Vagina (tissue), 2 donors: ENCODE measurements around the gene ARHGAP26. TPM values are rescaled to one million over a fixed set of nuclear protein-coding genes. Genes with fewer than 3 reads are reported as not detected.

Source experiments
- DNase-seq, 2 donors: peaks; one replicate each; pipeline ENCODE4 v3.0.0-alpha.2; 2017; ENCODE audit errors: extremely low spot score in 2 of 2
- H3K27ac ChIP-seq: fragments of 200-600 bp; sonication (generic); one replicate; pipeline ENCODE4 v1.5.1; 2019
- H3K27me3 ChIP-seq: fragments of 200-600 bp; sonication (generic); one replicate; pipeline ENCODE4 v1.5.1; 2019
- H3K36me3 ChIP-seq, 2 donors: fragments of 200-600 bp; sonication (generic); one replicate each; pipeline ENCODE4 v1.5.1; 2017 to 2019
- H3K4me1 ChIP-seq: fragments of 200-600 bp; sonication (generic); one replicate; pipeline ENCODE4 v1.5.1; 2019
- H3K4me3 ChIP-seq, 2 donors: fragments of 200-600 bp; sonication (generic); 1 replicate in 1 of 2; 2 replicates in 1 of 2; pipeline ENCODE4 v1.5.1; 2016 to 2019
- H3K9me3 ChIP-seq: fragments of 200-600 bp; sonication (generic); one replicate; pipeline ENCODE4 v1.5.1; 2019
- POLR2A ChIP-seq, 2 donors: fragments of 450-650 bp; IDR thresholded peaks; one replicate each; pipeline ENCODE4 v1.6.1; 2017; ENCODE audit warnings: antibody characterized with exemption in 2 of 2, mild to moderate bottlenecking in 2 of 2, moderate library complexity in 2 of 2
- POLR2AphosphoS5 ChIP-seq, 2 donors: sonication (generic); formaldehyde crosslinking; IDR thresholded peaks; one replicate each; pipeline ENCODE4 v1.9.0; 2017; ENCODE audit warnings: antibody characterized with exemption in 2 of 2, mild to moderate bottlenecking in 2 of 2, low read depth in 1 of 2; ENCODE audit not compliant: insufficient read depth in 1 of 2
- intact Hi-C: fragments of 100-400 bp; cut with DNase I; formaldehyde crosslinking; loops from one replicate; pipeline ENCODE4 v1.15.1; 2023
- total RNA-seq: library from RNA; depleted of rRNA; stranded (reverse); fragments of >200 nt; gene quantifications from one replicate; pipeline ENCODE4 v1.2.3, GENCODE V29; 2016
- TF ChIP-seq, protein P1 (sequence below), 3 experiments: fragments of 450-650 bp in 2 of 3; fragments of 200-600 bp in 1 of 3; sonication (generic) in 1 of 3; IDR thresholded peaks; one replicate each; pipeline ENCODE4 v1.5.1; 2017 to 2019; ENCODE audit warnings: antibody characterized with exemption in 3 of 3, mild to moderate bottlenecking in 2 of 3, moderate library complexity in 2 of 3

The ARHGAP26 gene
- total RNA-seq, 1 donor from 2014 or later: 42.5 TPM

DNA sequence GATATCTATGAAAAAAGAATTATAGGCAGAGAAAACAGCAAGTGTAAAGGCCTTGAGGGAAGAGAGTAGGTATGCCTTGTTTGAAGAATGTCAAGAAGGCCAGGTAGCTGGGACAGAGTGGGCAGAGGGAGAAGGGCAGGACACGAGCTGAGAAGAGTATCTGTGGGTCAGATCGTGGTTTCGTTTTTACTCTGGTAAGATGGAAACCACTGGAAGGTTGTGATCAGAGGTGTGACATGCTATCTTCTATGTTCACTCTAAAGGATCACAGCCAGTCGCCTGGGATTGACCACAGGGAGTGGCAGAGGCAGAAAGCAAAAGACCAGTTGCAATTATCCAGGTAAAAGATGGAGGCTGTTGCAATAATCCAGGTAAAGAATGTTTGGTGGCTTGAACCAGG is 12.6 kb upstream of the ARHGAP26 start:
- DNase-seq: no peak
- no peaks in the 10 kb centered on the region for H3K9me3 ChIP-seq
- no peaks in the 10 kb centered on the region for H3K27me3 ChIP-seq
- no peak overlapping the region for H3K4me3 ChIP-seq
- no peak overlapping the region for H3K27ac ChIP-seq
- TF ChIP-seq POLR2AphosphoS5 (IDR thresholded peaks at IDR 0.05; ENCODE audit: insufficient read depth in 1 of 2, low read depth in 1 of 2) (no peak), POLR2A (IDR thresholded peaks at IDR 0.05) (no peak)
- TF ChIP-seq, protein P1, sequence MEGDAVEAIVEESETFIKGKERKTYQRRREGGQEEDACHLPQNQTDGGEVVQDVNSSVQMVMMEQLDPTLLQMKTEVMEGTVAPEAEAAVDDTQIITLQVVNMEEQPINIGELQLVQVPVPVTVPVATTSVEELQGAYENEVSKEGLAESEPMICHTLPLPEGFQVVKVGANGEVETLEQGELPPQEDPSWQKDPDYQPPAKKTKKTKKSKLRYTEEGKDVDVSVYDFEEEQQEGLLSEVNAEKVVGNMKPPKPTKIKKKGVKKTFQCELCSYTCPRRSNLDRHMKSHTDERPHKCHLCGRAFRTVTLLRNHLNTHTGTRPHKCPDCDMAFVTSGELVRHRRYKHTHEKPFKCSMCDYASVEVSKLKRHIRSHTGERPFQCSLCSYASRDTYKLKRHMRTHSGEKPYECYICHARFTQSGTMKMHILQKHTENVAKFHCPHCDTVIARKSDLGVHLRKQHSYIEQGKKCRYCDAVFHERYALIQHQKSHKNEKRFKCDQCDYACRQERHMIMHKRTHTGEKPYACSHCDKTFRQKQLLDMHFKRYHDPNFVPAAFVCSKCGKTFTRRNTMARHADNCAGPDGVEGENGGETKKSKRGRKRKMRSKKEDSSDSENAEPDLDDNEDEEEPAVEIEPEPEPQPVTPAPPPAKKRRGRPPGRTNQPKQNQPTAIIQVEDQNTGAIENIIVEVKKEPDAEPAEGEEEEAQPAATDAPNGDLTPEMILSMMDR (IDR thresholded peaks at IDR 0.05): no peak
- peaks cover 11% of the 10 kb centered on the region for H3K4me1 ChIP-seq
- intact Hi-C loops: no loop called here
- H3K36me3 ChIP-seq: no peaks in the 10 kb centered on the region

DNA sequence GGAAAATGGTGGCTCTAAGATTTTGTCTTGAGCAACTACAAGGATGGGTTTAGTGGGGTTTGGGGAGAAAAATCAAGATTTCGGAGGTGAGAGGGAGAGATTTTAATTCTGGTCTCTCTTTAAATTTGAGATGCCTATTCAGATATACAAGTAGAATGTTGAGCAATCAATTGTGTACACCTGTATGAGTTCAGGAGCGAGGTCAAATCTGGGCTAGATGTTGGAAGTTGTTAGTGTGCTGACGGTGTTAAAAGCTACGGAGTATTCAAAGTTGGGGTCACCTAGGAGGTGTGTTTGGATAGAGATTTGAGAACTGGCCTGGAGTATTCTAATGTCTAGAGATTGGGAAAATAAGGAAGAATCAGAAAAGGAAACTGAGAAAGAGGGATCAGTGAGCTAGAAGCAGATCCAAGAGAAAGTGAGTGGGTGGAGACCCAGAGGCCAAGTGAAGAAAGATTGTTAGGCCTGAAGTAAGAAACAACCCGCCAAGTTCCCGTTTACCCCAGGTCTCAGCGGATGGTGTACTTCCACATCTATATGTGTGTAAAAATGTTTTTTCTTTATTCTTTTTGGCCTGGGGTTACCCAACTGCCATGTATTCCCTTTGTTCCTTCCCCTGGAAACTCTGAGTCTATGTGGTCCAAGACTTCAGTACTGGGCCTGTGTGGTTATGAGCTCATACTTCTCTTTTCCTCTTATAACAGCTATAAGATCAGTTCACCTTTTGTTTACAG is 11.9 kb upstream of the ARHGAP26 start:
- Histone ChIP-seq H3K27me3 (no peaks in the 10 kb centered on the region), H3K36me3 (no peaks in the 10 kb centered on the region), H3K9me3 (no peaks in the 10 kb centered on the region), H3K4me3 (no peak overlapping the region), H3K4me1 (peaks cover 8% of the 10 kb centered on the region), H3K27ac (no peak overlapping the region)
- no peak for DNase-seq
- TF ChIP-seq, protein P1 (IDR thresholded peaks at IDR 0.05): no peak
- no peak for TF ChIP-seq POLR2AphosphoS5 (IDR thresholded peaks at IDR 0.05; ENCODE audit: insufficient read depth in 1 of 2, low read depth in 1 of 2)
- no peak for TF ChIP-seq POLR2A (IDR thresholded peaks at IDR 0.05)
- intact Hi-C loops: no loop called here

DNA sequence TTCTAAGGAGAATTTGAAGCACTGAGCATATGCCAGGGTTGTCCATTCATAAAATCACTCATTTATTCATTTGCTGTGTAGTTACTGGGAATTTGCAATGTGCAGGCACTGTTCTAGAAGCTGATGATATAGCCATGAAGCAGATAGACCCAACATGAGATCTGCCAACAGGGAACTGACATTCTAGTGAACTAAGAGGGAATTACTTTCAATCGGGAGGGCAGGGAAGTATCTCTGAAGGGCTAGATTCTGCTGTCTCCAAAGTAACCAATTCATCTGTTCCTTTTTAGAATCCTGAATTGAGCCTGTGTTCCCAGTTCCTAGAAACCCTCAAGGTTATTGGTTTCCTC is 11.4 kb upstream of the ARHGAP26 start:
- Histone ChIP-seq H3K4me1 (peaks cover 3% of the 10 kb centered on the region), H3K27me3 (no peaks in the 10 kb centered on the region), H3K9me3 (no peaks in the 10 kb centered on the region), H3K36me3 (no peaks in the 10 kb centered on the region), H3K4me3 (no peak overlapping the region), H3K27ac (no peak overlapping the region)
- TF ChIP-seq POLR2A (IDR thresholded peaks at IDR 0.05) (no peak), POLR2AphosphoS5 (IDR thresholded peaks at IDR 0.05; ENCODE audit: insufficient read depth in 1 of 2, low read depth in 1 of 2) (no peak)
- TF ChIP-seq, protein P1 (IDR thresholded peaks at IDR 0.05): no peak
- DNase-seq: no peak
- intact Hi-C loops: no loop called here

DNA sequence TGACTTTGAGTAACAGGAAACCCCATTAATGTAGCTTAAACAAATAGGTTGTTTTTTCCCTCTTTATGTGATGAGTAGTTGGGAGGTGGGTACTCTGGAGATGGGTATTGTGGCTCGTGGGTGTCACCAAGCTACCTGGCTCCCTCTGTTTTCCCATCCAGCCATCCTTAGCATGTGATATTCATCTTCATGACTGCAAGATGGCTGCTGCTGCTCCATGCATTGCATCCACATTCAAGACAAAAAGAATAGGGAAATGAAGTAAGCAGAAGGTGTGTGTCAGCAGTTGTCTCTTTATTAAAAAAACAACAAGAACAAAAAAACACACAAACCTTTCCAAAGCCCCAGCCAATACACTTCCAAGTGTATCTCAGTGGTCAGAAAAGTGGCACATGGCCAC is 6.5 kb upstream of the ARHGAP26 start:
- DNase-seq: no peak
- intact Hi-C loops: no loop called here
- TF ChIP-seq POLR2A (IDR thresholded peaks at IDR 0.05) (no peak), POLR2AphosphoS5 (IDR thresholded peaks at IDR 0.05; ENCODE audit: insufficient read depth in 1 of 2, low read depth in 1 of 2) (no peak)
- TF ChIP-seq, protein P1 (IDR thresholded peaks at IDR 0.05): no peak
- Histone ChIP-seq H3K27me3 (no peaks in the 10 kb centered on the region), H3K4me3 (no peak overlapping the region), H3K9me3 (no peaks in the 10 kb centered on the region), H3K36me3 (no peaks in the 10 kb centered on the region), H3K27ac (no peak overlapping the region), H3K4me1 (no peaks in the 10 kb centered on the region)

DNA sequence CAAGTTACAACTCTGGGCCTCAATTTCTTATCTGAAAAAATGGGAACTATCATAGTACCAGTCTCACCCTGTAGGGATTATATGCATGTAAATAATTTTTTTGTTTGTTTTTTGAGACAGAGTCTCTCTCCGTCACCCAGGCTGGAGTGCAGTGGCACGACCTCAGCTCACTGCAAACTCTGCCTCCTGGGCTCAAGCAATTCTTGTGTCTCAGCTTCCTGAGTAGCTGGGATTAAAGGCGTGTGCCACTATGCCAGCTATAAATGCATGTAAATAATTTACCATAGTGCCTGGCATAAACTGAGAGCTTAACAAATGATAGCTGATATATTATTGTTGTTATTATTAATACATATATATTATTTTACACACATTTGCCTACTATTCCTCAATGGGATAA is 3.0 kb upstream of the ARHGAP26 start:
- Histone ChIP-seq H3K9me3 (no peaks in the 10 kb centered on the region), H3K27me3 (no peaks in the 10 kb centered on the region), H3K27ac (no peak overlapping the region), H3K4me1 (peaks cover 16% of the 10 kb centered on the region), H3K36me3 (no peaks in the 10 kb centered on the region), H3K4me3 (no peak overlapping the region)
- intact Hi-C loops: no loop called here
- DNase-seq: no peak
- TF ChIP-seq, protein P1 (IDR thresholded peaks at IDR 0.05): no peak
- no peak for TF ChIP-seq POLR2A (IDR thresholded peaks at IDR 0.05)
